Pancreas (tissue), 10 donors: Measurements from ENCODE around the gene PLD1. TPM values are rescaled to one million over a fixed set of nuclear protein-coding genes. Genes with fewer than 3 reads are reported as not detected.

Experiments used
- ATAC-seq, 4 donors: fragments of 200-7000 bp; cut with Tn5 transposase; one replicate each; pipeline versions ENCODE4 v1.8.0 to v1.9.1; 2020; ENCODE audit warnings: mild to moderate bottlenecking in 4 of 4, moderate library complexity in 4 of 4
- DNase-seq, 6 donors: peaks; one replicate each; pipeline ENCODE4 v3.0.0-alpha.2; 2020
- FAIRE-seq: peaks from 2 replicates; lab custom pipeline; 2012; peaks lifted over from hg19 to GRCh38; lab: Jason Lieb, UNC
- H3K27ac ChIP-seq, 4 donors: fragments of 200-600 bp; sonication (generic); 1 replicate in 3 of 4; 2 replicates in 1 of 4; pipeline versions ENCODE4 v1.5.0 to v1.8.0; 2020
- H3K27me3 ChIP-seq, 4 donors: fragments of 200-600 bp; one replicate each; pipeline ENCODE4 v1.8.0; 2021
- H3K36me3 ChIP-seq, 3 donors: fragments of 200-600 bp; sonication (generic) in 1 of 3; one replicate each; pipeline versions ENCODE4 v1.5.0 to v1.8.0; 2020 to 2021
- H3K4me1 ChIP-seq, 3 donors: fragments of 200-600 bp; one replicate each; pipeline ENCODE4 v1.8.0; 2021
- H3K4me3 ChIP-seq, 4 donors: fragments of 200-600 bp; sonication (generic) in 2 of 4; one replicate each; pipeline versions ENCODE4 v1.5.0 to v1.8.0; 2020 to 2021
- H3K9me3 ChIP-seq, 4 donors: fragments of 200-600 bp; one replicate each; pipeline ENCODE4 v1.8.0; 2021
- CTCF ChIP-seq, 4 donors: fragments of 200-600 bp; sonication (generic) in 3 of 4; IDR thresholded peaks; one replicate each; pipeline versions ENCODE4 v1.5.0 to v1.8.0; 2021; ENCODE audit warnings: antibody characterized with exemption in 4 of 4
- WGBS, 2 donors: extraction: QIAGEN DNeasy Blood & Tissue Kit; methylation state at CpG; one replicate each; pipeline ENCODE4 v1.1.7; 2013; 5-methylcytosine and 5-hydroxymethylcytosine counted together
- intact Hi-C, 3 donors: fragments of 100-400 bp; cut with DNase I; formaldehyde crosslinking; loops; one replicate each; pipeline versions ENCODE4 v1.11.1 to v1.14.2; 2022
- polyA plus RNA-seq, 2 donors: library from polyadenylated mRNA; stranded (reverse); fragments of 200-250 nt; gene quantifications; one replicate each; pipeline ENCODE4 v1.2.3, GENCODE V29; 2013
- total RNA-seq, 6 donors: library from RNA; stranded (reverse); fragmentation: NEBNext Ultra II Directional in 4 of 6; extraction: Animal tissue kit (Norgen Biotek cat#: 25700) in 4 of 6; gene quantifications; one replicate each; pipeline versions ENCODE4 v1.2.1 to v1.2.4, GENCODE V29; 2021 to 2023
- donor health status: healthy with polysubstance abuse.
- donor health status: DM: no; HTN: no; CAD: no; lungs with moderate emphysema.
- donor health status: DM: no; HTN: no; CAD: no.
- donor health status: control.
- donor health status: control.
- donor health status: Bipolar disorder and iron deficiency.
- donor health status: DM: yes; HTN: yes; CAD: no.
- donor health status: DM: no; HTN: no; CAD: no.
- donor health status: DM: no; HTN: no; CAD: no.
- donor health status: DM: yes; HTN: yes; CAD: no.

PLD1 gene
- total and polyA plus RNA-seq, 8 donors = 14.7 to 62.1 (median 33.7) TPM

- ATAC-seq (no peak), FAIRE-seq (no peak), DNase-seq (no peak)
- H3K4me3 ChIP-seq = no peak overlapping the region
- H3K36me3 ChIP-seq = no peaks in the 10 kb centered on the region
- H3K27ac ChIP-seq = peak overlapping the region in 1 of 4 donors; percentile 15
- H3K9me3 ChIP-seq = no peaks in the 10 kb centered on the region
- intact Hi-C loops = no loop called here
- H3K4me1 ChIP-seq = peaks cover 15 to 37% (median 31%) of the 10 kb centered on the region in 3 donors
- 67 to 74% methylated on average over 5 of the region's 5 CpGs for WGBS, 2 donors
- H3K27me3 ChIP-seq = no peaks in the 10 kb centered on the region
- no peak for TF ChIP-seq CTCF (IDR thresholded peaks at IDR 0.05)
Measured at GRCh38 chr3:171744158-171744741, 66.0 kb downstream of the PLD1 start.

DNA sequence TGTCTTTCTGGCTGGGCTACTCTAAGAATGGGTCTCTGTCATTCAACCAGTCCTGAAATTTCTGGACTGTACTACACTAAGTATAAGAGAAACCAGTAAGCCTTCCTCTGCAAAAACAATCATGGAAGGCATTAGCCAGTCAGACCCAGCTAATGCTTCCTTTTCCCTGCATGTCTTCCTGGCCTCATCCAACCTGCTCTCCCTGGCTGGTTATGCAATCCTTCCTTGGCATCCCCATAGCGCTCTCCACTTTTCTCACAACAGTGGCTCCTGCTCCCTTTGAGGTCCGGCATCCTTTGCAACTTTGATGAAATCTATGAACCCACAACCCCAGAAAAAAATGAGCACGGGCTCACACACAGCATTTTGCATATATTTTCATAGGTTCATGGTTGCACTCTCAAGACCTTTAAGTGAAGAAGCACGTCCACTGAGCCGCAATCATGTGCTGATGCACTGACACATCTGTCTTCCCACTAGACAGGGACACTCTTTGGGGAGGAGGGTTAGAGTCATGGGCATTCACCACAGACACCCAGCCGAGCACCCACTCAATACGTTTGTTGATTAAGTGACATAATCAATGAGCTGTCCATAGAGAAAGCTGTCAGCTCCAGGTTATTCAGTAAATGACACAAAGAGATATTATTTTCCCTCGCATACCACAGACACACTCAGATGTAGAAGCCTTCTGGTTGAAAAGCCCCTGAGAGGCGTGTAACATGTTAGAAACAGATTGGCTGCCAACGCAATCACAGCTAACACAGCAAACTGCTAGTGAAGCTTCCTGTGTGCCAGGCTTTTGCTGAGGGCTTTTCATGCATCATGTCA, 66.7 kb downstream of the PLD1 start:
- intact Hi-C loops = no loop called here
- 72 to 75% methylated on average over 10 of the region's 10 CpGs for WGBS, 2 donors
- Histone ChIP-seq H3K9me3 (no peaks in the 10 kb centered on the region), H3K4me3 (no peak overlapping the region), H3K27ac (peak overlapping the region in 1 of 4 donors; percentile 15), H3K4me1 (peaks cover 15 to 37% (median 27%) of the 10 kb centered on the region in 3 donors), H3K36me3 (no peaks in the 10 kb centered on the region), H3K27me3 (no peaks in the 10 kb centered on the region)
- DNase-seq (no peak), FAIRE-seq (no peak), ATAC-seq (peak in 1 of 4 donors; percentile 41)
- TF ChIP-seq CTCF (IDR thresholded peaks at IDR 0.05) = no peak

DNA sequence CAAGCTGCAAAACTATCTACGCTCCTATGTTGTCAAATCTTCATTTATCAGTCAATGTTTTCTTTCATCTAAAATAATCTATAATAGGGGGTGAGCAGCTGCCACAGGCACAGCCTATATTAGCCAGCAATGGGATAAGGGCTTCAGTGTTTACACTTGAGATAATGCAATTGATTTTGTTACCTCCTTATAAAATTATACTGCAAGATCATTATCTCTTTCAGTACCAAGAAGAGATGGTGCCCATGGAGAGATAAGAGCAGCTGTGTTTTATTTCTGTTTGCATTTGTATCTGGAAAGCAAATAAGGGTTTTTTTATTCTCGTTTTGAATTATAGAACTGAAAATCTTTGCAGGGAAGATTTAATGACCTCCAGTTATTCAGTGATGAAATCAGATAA, 68.9 kb downstream of the PLD1 start:
- WGBS, 2 donors = 8 to 21% methylated on average over 2 of the region's 2 CpGs

DNA sequence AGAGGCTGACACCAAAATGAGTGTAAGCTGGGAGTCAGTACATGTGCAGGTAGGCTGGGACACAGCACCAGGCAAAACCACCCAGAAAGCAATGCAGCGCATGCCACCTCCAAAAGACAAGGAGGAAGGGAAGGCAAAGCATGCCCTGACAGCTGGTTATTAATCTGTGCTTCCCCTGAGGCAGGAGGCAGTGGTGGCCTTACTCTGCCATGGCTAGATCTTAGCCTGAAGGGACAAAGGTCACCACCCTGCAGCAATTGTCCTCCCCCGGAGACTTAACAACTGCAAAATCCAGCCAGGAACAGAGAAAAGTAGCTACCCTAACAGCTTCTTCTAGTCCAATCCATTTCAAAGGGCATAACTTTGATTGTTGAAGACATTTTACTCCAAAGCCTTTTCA, 73.7 kb downstream of the PLD1 start:
- Histone ChIP-seq H3K9me3 (no peaks in the 10 kb centered on the region), H3K4me1 (peaks cover 11 to 18% (median 18%) of the 10 kb centered on the region in 3 donors), H3K36me3 (no peaks in the 10 kb centered on the region), H3K4me3 (no peak overlapping the region), H3K27ac (no peak overlapping the region), H3K27me3 (no peaks in the 10 kb centered on the region)
- no peak for TF ChIP-seq CTCF (IDR thresholded peaks at IDR 0.05)
- intact Hi-C loops = no loop called here
- DNase-seq = no peak
- ATAC-seq = peak in 2 of 4 donors; percentile 45 to 58
- no peak for FAIRE-seq
- WGBS, 2 donors = 58 to 59% methylated on average over 2 of the region's 2 CpGs

More for the DNA sequence above, 68.9 kb downstream of the PLD1 start:
- H3K4me1 ChIP-seq = peaks cover 15 to 31% (median 22%) of the 10 kb centered on the region in 3 donors
- no peak for DNase-seq
- H3K27me3 ChIP-seq = no peaks in the 10 kb centered on the region
- H3K36me3 ChIP-seq = no peaks in the 10 kb centered on the region
- H3K4me3 ChIP-seq = no peak overlapping the region
- intact Hi-C loops = no loop called here
- ATAC-seq = no peak
- no peak for TF ChIP-seq CTCF (IDR thresholded peaks at IDR 0.05)
- H3K9me3 ChIP-seq = no peaks in the 10 kb centered on the region
- FAIRE-seq = no peak
- peak overlapping the region in 2 of 4 donors; percentile 20 to 45 for H3K27ac ChIP-seq

GRCh38 chr3:171733561-171733960, 76.7 kb downstream of the PLD1 start:
- no peak for DNase-seq
- peaks cover 0 to 4% (median 0%) of the 10 kb centered on the region in 3 donors for H3K4me1 ChIP-seq
- intact Hi-C loops = no loop called here
- no peak for TF ChIP-seq CTCF (IDR thresholded peaks at IDR 0.05)
- no peak for FAIRE-seq
- H3K4me3 ChIP-seq = no peak overlapping the region
- ATAC-seq = no peak
- H3K9me3 ChIP-seq = no peaks in the 10 kb centered on the region
- no peak overlapping the region for H3K27ac ChIP-seq
- no peaks in the 10 kb centered on the region for H3K36me3 ChIP-seq
- no peaks in the 10 kb centered on the region for H3K27me3 ChIP-seq
